IPS-11a (cell line): ENCODE results near the gene ZFP28.

Experiments used
- H3K4me3 ChIP-seq: one replicate; pipeline ENCODE4 v1.5.1; 2013; ENCODE audit warnings: low read depth, low read length, control low read depth

The ZFP28 gene

DNA sequence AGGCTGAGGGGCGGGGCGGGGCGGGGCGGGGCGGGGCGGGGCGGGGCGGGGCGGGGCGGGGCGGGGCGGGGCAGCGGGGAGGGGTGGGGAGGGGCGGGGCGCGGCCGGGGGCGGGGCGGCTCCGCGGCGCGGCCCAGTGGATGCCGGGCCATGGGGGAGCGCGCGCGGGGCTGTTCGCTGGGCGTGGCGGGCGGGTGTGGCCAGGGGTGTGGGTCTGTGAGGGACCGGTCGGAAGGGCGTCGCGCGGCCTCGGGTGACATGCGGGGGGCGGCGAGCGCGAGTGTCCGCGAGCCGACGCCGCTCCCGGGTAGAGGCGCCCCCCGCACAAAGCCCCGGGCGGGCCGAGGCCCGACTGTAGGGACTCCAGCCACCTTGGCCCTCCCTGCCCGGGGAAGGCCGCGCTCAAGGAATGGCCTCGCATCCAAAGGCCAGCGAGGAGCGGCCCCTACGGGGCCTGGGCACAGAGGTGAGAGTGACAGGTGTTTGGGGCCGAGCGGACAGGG is at the start of gene ZFP28:
Gene ZFP28, plus strand, starts transcription at position 188 of the 503 bp plus-strand sequence. Its CDS starts 71 bp downstream, at position 259.
- peak within 1 kb of the TSS; percentile 69 for H3K4me3 ChIP-seq

DNA sequence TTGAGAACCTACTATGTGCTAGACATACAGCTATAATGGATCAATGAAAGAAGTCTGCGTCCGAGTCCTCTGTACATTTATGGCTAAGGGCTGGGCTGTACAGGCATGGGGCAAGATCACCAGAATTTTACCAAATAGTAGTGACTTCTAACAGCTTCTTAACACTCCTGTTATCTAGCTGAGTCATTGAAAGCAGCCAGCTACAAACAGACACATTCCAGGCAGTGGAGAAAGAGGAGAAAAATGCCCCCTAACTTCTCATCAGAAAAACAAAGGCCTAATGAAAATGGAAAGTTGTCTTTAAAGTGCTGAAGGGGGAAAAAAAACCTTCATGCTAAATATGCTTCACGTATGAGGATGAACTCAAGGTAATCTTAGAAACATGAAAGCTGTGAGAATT is 47.3 kb upstream of the ZFP28 start:
- H3K4me3 ChIP-seq, result no peak overlapping the region

DNA sequence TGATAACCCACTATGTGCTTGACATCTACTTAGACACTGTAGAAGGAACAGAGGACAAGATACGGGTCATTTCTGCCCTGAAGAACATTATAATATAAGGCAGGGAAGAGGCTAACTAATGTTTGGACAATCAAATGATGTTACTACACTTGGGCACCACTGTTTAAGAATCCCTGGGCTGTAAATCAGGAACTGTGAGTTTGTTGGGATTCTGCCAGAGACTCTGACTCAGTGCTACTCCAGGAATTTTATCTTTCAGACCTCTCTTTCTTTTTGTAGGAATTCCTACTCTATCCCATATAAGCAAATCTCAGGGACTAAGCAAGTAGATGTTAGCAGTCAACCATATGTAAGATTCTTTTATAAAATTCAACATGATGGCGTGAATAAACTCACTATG is 34.2 kb upstream of the ZFP28 start:
- no peak overlapping the region for H3K4me3 ChIP-seq

DNA sequence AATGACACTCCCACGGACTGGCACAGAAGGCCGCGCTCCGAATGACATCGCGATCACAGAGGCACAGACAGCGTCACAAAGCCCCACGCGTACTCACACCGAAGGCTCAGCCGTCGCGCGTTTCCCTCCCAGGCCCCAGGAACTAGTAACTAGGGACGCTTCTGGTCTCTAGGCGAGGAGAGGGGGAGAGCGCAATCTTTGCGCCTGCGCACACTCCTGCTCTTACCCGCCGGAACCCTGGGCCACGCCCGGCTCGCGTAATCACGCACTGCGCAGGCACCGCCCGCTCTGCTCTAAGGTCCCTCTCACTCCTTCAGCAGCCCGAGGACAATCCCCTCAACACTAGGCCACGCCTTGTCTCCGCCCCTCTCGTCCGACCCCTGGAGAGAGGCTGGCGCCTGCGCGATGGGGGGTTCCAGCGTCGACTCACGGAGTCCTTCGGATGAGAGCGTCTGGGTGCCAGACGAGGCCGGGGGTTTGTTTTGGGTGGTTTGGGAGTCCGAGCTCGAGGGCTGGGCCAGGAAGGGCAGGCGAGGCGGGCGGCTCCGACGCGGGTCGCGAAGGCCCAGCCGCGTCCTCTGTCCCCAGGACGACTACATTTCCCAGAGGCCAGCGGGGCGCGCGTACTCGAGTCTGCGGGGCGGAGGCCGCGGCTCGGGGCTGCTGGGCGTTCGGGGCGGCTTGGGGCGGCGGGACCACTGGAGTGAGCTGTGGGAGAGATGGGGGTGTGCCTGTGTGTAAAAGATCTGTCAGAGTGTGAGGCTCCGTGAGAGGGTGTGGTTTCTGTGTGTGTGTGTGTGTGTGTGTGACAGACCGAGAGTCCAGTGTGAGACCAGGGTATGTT is 31.1 kb upstream of the ZFP28 start, which contains the start of gene ZNF471:
Gene ZNF471, plus strand, starts transcription at position 410 of the 844 bp plus-strand sequence. CDS start 3,717 bp downstream, outside the sequence.
- H3K4me3 ChIP-seq, result peak within 1 kb of the TSS; percentile 90

DNA sequence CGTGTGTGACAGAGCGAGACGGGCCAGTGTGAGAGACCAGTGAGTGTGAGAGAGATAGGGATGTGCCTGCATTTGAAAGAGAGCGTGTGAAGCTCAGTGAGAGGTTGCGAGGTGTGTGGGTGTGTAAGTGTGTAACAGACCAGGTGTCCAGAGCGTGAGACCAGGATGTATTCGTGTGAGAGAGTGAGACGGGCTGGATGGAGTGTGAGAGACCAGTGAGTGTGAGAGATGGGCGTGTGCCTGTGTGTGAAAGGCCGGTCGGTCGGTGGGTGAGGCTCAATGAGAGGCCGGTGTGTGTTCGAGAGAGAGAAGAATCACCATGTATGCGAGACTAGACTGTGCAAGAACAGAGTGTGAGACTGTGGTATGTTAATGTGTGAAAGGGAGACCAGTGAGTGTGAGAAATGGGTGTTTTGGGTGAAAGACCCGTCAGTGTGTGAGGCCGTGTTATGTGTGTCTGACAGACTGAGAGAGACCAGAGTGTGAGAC is 30.4 kb upstream of the ZFP28 start:
- H3K4me3 ChIP-seq, result peak overlapping the region; percentile 90

DNA sequence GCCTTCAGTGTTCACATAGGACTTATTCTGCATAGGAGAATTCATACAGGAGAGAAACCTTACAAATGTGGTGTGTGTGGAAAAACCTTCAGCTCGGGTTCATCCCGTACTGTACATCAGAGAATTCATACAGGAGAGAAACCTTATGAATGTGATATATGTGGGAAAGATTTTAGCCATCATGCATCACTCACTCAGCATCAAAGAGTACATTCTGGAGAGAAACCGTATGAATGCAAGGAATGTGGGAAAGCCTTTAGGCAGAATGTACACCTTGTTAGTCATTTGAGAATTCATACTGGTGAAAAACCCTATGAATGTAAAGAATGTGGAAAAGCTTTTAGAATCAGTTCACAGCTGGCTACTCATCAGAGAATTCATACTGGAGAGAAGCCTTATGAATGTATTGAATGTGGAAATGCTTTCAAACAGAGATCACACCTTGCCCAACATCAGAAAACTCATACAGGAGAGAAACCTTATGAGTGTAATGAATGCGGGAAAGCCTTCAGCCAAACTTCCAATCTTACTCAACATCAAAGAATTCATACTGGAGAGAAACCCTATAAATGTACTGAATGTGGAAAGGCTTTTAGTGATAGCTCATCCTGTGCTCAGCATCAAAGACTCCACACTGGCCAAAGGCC is 13.4 kb upstream of the ZFP28 start:
- H3K4me3 ChIP-seq, result no peak overlapping the region

DNA sequence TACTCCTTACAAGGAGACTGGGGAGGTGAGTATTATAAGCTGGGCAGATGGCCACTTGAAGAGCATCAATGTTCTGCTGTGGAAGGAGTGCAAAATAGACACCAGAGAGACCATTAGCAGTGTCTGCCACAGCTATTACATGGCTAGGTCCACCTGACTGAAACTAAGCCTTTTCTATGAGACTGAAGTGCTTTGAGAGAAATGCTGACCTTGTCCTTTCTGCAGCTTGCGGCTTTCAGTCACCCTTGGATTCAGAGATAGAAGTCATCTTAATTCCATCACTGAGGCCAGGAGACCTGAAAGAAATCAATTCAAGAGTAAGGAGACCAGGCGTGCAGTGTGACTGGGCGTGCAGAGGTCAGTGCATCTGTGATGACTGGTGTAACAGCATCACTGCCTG is 1.3 kb upstream of the ZFP28 start:
- no peak overlapping the region for H3K4me3 ChIP-seq

DNA sequence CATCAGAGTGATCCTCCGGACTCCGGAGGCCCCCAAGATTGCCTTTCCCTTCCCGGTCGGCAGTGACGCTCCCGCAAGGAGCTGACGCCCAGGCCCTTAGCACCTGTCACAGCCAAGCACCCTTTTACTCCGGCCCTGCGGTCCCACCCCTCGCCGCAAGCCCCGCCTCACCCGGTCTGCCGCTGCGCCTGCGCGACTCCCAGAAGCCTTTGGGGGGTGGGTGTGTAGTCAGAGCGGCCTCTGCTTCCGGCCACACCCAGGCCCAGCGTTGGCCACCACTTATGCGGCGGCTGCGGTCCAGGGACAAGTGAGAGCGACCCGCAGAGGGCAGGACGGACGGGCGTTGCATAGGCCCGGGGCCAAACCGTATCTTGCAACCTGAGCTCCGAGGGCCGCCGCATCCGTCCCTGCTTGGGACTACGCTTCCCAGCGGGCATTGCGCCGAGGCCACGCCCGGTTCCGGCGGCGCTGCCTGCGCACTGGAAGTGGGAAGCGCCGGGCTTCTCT is 441 bp upstream of the ZFP28 start:
- peak overlapping the region; percentile 69 for H3K4me3 ChIP-seq

DNA sequence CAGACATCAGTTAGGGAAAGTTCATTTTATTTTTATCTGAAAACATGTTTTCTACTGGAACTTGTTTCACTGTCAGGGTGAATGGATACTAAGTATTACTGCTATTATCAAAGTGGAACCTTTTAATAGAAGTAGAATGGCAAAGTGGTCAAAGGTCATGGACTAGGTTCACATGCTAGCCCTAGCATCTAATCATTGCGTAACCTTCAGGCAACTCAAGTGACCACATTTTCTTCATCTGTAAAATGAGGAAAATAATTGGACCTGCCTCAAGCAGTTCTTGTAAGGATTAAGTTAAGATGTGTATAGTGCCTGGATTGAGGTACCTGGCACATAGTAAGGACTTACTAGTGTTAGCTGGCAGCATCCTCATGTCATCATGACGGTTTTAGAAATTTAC is 5.0 kb downstream of the ZFP28 start:
- H3K4me3 ChIP-seq, result no peak overlapping the region

DNA sequence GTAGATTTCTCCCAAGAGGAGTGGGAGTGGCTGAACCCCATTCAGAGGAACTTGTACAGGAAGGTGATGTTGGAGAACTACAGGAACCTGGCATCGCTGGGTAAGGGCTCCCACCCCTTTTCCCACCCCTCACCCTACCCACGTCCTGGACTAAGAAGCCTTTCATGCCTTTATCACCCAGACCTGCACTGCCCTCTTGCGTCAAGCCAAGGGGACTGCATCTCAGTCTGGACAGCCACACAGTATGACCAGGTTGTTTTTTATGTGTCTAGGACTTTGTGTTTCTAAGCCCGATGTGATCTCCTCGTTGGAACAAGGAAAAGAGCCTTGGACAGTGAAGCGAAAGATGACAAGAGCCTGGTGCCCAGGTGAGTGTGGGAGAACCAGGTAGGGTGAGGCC is 8.8 kb downstream of the ZFP28 start:
- H3K4me3 ChIP-seq, result no peak overlapping the region

DNA sequence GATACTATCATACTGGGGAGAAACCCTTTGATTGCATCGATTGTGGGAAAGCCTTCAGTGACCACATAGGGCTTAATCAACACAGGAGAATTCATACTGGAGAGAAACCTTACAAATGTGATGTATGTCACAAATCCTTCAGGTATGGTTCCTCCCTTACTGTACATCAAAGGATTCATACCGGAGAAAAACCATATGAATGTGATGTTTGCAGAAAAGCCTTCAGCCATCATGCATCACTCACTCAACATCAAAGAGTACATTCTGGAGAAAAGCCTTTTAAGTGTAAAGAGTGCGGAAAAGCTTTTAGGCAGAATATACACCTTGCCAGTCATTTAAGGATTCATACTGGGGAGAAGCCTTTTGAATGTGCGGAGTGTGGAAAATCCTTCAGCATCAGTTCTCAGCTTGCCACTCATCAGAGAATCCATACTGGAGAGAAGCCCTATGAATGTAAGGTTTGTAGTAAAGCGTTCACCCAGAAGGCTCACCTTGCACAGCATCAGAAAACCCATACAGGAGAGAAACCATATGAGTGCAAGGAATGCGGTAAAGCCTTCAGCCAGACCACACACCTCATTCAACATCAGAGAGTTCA is 15.6 kb downstream of the ZFP28 start:
- no peak overlapping the region for H3K4me3 ChIP-seq

DNA sequence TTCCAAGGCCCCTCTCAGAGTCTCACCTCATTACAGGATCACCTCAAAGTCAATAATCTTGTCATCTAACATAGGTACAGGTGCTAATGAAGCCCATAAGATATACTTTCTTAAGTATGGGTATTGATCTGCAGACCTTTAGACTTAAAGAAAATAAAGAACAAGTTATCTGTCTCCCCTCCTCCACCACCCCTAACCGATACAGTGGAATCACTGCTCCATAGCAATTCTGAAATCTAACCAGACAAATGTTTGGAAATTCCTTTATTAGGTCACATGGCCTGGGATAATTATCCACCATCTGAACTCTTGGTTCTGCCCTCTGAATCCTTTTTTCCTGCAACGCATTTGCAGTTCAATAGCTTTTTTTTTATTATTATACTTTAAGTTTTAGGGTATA is 24.0 kb downstream of the ZFP28 start:
- H3K4me3 ChIP-seq, result no peak overlapping the region

DNA sequence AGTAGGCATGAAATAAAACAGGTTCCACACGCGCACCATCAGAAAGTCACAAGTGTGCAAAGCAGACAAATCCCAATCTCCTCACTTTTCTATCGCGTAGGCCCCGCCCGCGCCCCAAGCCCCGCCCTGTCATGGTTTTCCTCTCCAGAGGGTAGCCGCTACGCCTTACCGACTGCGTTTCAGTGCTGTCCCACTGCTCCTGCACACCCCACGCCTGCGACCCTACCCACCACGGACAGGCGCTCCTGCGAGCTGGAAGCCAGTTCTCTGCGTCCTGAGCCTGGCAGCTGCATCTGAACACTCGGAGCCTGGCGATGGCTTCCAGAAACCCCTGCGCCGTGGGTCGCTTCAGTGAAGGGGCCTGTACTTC is 28.1 kb downstream of the ZFP28 start:
- peak overlapping the region; percentile 91 for H3K4me3 ChIP-seq

DNA sequence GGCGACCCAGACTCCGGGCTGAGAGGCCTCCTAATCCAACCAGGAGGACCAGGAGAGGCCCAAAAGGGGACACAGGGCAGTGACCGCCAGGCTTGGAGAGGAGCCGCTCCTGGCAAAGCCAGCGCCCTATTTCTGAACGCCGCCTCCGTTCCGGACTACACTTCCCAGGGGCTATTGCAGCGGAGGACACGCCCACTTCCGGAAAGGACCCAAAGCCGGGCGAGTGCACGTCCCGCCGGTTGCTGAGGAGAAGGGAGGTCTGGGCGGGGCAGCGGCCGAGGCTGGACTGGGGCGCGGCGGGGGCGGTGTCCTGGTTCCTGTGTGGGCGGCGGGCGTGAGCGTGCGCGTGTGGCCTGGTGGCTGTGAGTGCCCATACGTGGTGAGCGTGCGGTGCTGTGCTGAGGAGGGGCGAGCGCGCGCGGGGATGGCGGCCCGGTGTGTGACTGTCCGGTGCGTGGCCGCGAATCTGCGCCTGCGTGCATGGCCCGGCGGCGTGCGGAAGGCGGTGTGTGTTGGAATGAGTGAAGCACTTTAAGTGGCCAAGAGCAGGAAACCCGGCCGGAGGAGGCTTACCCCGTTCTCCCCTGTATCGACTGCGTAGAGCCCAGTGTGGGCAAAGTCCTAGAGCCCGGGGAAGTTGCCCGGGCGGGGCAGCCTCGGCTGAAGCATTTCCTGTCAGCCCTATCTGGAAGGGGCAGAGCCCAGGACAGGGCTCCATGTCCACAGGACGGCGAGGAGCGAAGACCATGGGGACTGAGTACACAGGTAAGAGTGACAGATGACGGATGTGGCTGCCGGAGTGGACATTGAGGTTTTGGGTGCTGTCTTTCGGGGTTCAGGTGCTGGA is 28.7 kb downstream of the ZFP28 start, which contains the start of gene ZNF470:
Gene ZNF470, plus strand, starts transcription at position 195 of the 847 bp plus-strand sequence. CDS start 2,844 bp downstream, outside the sequence.
- H3K4me3 ChIP-seq, result peak within 1 kb of the TSS; percentile 91

DNA sequence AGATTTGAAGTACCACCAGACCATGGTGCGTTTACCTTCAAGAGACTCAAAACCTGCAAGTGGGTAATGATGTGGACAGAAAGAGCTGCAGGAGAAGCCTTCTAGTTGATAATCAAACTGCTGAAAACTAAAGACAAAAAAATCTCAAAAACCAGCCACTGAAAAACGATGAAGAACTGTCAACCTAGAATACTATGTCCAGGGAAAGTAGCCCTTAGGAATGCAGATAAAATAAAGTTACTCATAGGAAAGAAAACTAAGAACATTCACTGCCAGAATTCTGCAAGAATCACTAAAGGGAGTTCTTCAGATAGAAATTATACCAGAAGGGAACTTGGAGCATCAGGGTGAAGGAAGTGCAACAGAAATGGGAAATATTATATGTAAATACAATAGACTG is 33.8 kb downstream of the ZFP28 start:
- no peak overlapping the region for H3K4me3 ChIP-seq

DNA sequence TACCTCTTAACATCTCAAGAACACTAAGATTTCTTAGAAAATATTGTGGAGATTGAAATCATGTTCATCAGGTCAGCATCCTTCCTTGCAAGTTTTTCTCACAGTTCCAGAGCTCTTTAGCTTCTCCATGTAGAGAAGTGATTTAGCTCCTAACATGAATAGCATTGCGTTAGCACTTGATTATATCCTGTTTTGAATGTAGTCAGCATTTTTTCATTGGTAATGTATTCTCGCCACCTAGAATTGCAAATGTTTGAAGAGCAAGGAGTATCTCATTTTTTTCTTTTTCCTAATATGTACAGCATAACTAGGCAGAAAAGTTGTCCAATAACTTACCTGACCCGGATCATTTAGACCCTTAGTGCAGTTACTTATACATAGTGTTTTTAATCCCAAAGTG is 35.2 kb downstream of the ZFP28 start:
- no peak overlapping the region for H3K4me3 ChIP-seq

DNA sequence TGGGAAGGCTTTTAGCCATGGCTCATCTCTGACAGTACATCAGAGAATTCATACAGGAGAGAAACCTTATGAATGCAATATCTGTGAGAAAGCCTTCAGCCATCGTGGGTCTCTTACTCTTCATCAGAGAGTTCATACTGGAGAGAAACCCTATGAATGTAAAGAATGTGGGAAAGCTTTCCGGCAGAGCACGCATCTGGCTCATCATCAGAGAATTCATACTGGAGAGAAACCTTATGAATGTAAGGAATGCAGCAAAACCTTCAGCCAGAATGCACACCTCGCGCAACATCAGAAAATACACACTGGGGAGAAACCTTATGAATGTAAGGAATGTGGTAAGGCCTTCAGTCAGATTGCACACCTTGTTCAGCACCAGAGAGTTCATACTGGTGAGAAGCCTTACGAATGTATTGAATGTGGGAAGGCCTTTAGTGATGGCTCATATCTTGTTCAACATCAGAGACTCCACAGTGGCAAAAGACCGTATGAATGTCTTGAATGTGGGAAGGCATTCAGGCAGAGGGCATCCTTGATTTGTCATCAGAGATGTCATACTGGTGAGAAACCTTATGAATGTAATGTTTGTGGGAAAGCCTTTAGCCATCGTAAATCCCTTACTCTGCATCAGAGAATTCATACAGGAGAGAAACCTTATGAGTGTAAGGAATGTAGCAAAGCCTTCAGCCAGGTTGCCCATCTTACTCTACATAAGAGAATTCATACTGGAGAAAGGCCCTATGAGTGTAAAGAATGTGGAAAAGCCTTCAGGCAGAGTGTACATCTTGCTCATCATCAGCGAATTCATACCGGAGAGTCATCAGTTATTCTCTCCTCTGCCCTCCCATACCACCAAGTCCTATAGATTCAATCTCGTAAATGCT is 39.2 kb downstream of the ZFP28 start:
- no peak overlapping the region for H3K4me3 ChIP-seq

DNA sequence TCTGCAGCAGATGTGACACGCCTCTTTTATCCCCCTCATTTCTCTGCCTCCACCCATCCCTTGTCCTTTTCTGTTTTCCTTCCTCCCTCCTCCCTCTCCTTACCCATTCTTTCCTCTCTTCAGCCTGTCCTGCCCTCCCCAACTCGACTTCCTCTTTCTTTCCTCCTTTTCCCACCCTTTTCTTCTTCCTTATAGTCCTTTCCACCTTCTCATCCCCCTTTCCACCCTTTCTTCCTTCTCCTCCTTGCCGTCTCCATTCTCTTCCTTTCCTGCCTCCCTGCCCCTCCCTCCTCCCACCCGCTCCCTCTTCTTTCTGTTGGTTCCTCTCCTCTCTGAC is 55.7 kb downstream of the ZFP28 start:
- H3K4me3 ChIP-seq, result no peak overlapping the region

DNA sequence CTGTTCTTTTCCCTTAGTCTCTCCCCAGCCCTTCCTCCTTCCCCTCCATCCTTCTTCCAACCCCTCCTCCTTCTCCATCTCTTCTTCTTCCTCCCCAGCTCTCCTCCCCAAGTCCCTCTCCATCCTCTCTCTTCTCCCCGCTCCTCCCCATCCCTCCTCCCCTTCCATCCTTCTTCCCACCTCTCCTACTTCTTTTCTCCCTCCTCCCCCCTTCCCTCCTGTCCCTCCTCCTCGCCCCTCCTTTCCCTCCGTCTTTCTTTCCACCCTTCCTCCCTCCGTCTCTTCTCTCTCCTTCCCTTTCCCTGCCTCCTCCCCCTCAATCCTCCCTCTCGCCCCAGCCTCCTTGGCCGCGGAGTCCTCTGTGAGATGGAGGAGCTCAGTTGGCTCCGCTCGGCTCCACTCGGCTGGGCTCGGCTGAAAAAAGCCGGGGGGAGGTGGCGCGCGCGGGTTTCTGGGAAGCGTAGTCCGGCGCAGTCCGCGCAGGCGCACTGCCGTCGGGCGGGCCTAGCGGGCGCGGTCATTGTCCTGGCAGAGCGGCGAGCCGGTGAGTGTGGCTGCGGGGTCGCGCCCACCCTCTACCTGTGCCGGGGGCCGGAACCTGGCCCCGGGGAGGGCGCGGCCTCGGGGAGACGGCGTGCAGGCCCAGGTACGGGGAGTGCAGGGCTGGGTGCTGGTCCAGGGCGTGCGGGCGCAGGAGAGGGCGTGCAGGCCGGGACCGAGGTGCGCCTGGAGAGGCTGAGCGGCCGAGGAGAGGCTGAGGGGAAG is 56.2 kb downstream of the ZFP28 start, which contains the start of gene ZNF71:
Gene ZNF71, plus strand, starts transcription at position 520 of the 765 bp plus-strand sequence. CDS start 6,257 bp downstream, outside the sequence.
- H3K4me3 ChIP-seq, result peak within 1 kb of the TSS; percentile 83
